ENCODE results near the gene ATF6B.

Gene ATF6B

GRCh38 chr6:32127717-32128592 lies at the start of gene ATF6B:
Gene ATF6B (minus strand): TSS chr6:32128246. CDS start chr6:32128207, 39 bp downstream.
- DNase-seq (ENCODE audit: low spot score): peak; percentile 100

GRCh38 chr6:32177183-32177787 lies 49.2 kb upstream of the ATF6B start:
- DNase-seq (ENCODE audit: low spot score): no peak

- DNase-seq (ENCODE audit: low spot score): no peak
Observed at GRCh38 chr6:32176476-32177182, 48.6 kb upstream of the ATF6B start.

- DNase-seq (ENCODE audit: low spot score): peak; percentile 99
Observed at GRCh38 chr6:32175711-32176475, 47.8 kb upstream of the ATF6B start, which contains the start of gene AGPAT1. Gene AGPAT1 (minus strand): TSS chr6:32176084. CDS start chr6:32171496, 4,588 bp downstream.

GRCh38 chr6:32175322-32175710 lies 47.3 kb upstream of the ATF6B start:
- no peak for DNase-seq (ENCODE audit: low spot score)

GRCh38 chr6:32174416-32174815 lies 46.4 kb upstream of the ATF6B start:
- no peak for DNase-seq (ENCODE audit: low spot score)

GRCh38 chr6:32173051-32173727 lies 45.1 kb upstream of the ATF6B start:
- no peak for DNase-seq (ENCODE audit: low spot score)

GRCh38 chr6:32171234-32171633 lies 43.2 kb upstream of the ATF6B start:
- DNase-seq (ENCODE audit: low spot score): no peak

GRCh38 chr6:32170294-32170693 lies 42.2 kb upstream of the ATF6B start:
- no peak for DNase-seq (ENCODE audit: low spot score)

- DNase-seq (ENCODE audit: low spot score): no peak
Observed at GRCh38 chr6:32168807-32169591, 41.0 kb upstream of the ATF6B start.

- DNase-seq (ENCODE audit: low spot score): no peak
Observed at GRCh38 chr6:32168350-32168749, 40.3 kb upstream of the ATF6B start.

GRCh38 chr6:32167761-32168262 lies 39.8 kb upstream of the ATF6B start:
- DNase-seq (ENCODE audit: low spot score): no peak

- DNase-seq (ENCODE audit: low spot score): no peak
Observed at GRCh38 chr6:32167154-32167760, 39.2 kb upstream of the ATF6B start.

GRCh38 chr6:32166411-32167061 lies 38.5 kb upstream of the ATF6B start:
- no peak for DNase-seq (ENCODE audit: low spot score)

GRCh38 chr6:32164295-32164694 lies 36.2 kb upstream of the ATF6B start, which contains the start of gene EGFL8:
Gene EGFL8 (plus strand): TSS chr6:32164595. CDS start chr6:32166166, 1,571 bp downstream.
- no peak for DNase-seq (ENCODE audit: low spot score)

- DNase-seq (ENCODE audit: low spot score): peak; percentile 70
Observed at GRCh38 chr6:32163559-32164258, 35.7 kb upstream of the ATF6B start.

- no peak for DNase-seq (ENCODE audit: low spot score)
Observed at GRCh38 chr6:32158052-32158451, 30.0 kb upstream of the ATF6B start.

GRCh38 chr6:32156891-32157290 lies 28.8 kb upstream of the ATF6B start:
- DNase-seq (ENCODE audit: low spot score): no peak
